HG03439 (cell line): Measurements from ENCODE around the gene PLA2G15.

Source experiments
- ATAC-seq: cut with Tn5 transposase; IDR thresholded peaks from one replicate; pipeline ENCODE4 v1.9.1; 2021; ENCODE audit warnings: mild to moderate bottlenecking, moderate library complexity; ENCODE audit not compliant: unreplicated experiment

Gene PLA2G15, protein sequence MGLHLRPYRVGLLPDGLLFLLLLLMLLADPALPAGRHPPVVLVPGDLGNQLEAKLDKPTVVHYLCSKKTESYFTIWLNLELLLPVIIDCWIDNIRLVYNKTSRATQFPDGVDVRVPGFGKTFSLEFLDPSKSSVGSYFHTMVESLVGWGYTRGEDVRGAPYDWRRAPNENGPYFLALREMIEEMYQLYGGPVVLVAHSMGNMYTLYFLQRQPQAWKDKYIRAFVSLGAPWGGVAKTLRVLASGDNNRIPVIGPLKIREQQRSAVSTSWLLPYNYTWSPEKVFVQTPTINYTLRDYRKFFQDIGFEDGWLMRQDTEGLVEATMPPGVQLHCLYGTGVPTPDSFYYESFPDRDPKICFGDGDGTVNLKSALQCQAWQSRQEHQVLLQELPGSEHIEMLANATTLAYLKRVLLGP

DNA sequence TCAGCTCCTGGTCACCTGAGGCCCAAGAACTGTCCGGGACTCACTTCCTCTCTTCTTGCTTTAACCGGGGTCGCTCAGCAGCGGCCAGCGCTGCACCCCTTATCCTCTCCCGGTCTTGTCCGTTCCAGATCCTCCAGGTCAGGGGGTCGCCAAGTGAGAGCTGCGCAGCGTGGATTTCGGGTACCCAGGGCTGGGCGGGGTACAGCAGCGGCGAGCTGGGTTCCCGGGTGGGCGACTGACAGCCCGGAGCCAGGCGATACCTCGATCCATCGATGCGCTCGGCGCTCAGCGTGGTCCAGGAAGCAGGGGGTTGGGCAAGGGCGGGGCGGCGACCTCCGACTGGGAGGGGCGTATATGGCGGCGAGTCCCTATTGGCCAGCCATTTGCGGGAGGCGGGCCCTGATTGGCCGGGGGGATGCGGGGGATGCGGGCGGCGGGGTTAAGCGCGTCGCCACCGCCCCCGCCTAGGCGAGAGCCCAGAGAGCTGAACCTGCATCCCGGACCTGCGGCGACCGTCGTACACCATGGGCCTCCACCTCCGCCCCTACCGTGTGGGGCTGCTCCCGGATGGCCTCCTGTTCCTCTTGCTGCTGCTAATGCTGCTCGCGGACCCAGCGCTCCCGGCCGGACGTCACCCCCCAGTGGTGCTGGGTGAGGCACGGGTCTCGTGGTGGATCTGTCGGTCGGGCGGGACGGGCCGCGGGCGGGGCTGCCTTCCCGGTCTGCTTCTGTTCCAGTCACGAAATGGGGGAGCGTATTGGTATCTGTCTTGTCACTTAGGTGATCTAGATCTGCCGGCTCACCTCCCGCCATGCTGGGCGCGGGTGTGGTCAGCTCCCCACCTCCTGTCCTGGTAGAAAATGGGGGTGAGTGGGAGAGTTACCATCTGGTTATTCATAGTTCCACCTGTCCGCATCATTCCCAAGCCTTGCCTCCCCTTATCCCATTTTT lies at the start of gene PLA2G15:
PLA2G15 (plus strand) TSS at position 471 of the 951 bp plus-strand sequence; CDS start at position 525, 54 bp downstream.
- ATAC-seq = peak; percentile 89

DNA sequence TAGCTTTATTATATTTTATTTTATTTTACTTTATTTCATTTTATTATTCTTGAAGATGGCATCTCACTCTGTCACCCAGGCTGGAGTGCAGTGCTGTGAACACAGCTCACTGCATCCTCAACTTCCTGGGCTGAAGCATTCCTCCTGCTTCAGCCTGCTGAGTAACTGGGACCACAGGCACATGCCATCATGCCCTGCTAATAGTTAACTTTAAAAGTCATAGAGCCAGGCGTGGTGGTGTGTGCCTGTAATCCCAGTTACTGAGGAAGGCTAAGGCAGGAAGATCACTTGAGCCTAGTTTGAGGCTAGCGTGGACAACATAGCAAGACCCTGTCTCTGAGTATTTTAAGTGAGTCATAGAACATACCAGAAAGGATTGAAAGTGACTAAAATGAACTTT lies 47.9 kb upstream of the PLA2G15 start:
- no peak for ATAC-seq

DNA sequence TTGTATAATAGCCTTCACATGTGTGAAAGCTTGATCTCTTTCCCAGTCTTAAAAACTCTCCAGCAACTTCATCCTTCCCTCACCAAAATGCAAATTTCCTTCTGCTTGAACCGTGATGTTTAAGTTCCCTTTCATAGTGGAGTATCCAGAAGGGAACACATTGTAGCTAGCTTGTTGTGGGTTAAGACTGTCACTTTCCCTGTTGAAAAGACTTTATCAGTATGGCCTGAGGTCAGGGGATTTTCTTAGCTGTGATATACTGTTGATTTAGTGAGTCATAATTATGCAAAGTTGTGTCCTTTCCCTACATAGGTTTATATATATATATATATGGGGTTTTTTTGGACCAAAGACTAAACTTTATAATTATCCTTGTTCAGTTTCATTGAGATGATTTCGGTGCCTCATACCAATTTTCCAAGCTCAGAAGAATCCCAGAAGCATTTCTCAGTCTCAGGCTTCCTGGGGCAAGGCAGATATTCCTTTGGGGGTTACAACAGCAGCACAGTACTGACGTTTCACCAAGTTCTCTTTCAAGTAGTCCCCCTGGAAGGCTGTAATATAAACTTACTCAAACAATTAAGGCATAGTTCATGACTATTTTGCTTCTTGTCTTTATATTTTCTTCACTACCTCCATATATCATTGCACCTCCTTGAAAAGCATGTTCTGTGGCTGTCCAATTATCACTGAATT lies 44.9 kb upstream of the PLA2G15 start:
- ATAC-seq = no peak

DNA sequence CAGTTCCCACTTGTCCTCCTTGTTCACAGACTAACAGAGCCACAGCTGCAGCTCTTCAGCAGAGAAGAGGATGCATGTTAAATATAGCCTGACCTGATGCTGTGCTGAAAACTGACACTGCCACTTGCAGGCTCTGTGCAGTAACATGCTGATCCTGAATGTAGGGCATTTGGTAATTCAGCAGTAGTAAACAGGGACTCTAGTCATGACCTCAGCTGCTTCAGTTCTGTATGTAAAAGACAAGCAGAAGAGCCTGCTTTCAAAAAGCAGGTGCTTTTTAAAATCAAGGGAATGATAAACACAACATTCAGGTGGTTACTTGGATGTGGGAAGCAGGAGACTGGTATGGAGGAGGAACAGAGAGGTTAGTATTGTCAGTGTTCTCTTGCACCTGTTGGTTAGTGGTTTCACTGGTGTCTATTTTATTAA lies 43.1 kb upstream of the PLA2G15 start:
- ATAC-seq = no peak

DNA sequence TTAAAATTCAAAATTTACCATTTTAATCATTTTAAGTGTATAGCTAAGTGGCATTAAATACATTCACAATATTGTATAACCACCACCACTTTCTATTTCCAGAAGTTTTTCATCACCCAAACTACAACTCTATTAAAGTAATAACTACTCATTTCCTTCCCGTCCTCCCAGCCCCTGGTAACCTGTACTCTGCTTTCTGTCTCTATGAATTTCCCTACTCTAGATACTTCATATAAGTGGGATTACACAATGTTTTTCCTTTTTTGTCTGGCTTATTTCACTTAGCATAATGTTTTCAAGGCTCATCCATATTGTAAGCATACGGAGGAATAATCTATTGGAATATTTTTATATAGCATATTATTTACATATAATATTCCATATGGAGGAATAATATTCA lies 38.9 kb upstream of the PLA2G15 start:
- ATAC-seq = no peak

DNA sequence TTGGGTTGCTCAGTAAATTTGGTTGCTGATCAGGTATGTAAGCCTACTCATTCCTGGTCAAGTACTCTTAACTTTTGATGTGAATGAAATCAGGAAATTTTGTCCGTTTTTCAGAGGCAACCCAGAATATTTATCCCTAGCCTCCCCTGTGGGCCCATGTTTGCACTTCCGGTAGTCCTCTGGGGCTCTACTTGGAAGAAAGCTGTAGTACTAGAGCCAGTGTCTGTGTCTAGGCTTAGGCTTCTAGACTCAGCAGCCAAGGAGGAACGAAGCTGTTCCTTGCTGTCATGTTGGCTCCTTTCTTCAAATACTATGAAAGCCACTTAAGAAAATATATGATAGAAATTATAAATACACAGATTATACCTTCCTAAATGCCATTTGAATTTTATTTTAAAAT lies 30.4 kb upstream of the PLA2G15 start:
- no peak for ATAC-seq

DNA sequence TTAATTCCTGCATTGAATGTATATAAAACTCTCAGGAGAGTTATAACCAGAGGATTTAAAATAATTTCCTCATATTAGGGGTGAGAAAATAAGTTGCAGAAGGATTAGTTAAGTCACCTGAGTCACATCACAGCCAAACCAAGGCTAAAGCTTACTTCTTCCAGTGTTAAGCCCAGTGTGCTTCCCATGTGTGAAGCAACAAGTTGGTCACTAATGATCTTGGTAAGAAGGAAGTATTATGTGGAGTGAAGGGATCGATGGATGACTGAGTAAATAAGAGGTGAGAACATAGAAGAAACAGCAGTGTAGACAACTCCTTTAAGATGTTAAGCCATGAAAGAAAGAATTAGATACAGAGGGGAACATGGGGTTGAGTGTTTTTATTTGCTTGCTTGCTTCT lies 29.9 kb upstream of the PLA2G15 start:
- no peak for ATAC-seq

DNA sequence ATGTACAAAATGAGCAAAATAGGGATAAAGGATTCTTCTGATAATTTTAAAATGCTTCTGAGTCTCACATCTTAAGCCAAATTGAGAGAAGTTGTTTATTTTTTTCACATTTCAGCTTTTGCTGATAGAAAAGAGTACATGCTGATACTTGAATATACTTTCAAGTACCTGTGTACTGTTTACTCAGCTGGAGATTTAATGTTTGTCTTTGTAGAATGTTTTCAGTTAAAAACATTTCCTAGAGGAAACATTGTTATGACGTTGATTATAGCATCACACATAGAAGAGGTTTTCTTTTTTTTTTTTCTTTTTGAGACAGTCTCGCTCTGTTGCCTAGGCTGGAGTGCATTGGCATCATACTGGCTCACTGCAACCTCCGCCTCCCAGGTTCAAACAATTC lies 28.9 kb upstream of the PLA2G15 start:
- ATAC-seq = no peak

DNA sequence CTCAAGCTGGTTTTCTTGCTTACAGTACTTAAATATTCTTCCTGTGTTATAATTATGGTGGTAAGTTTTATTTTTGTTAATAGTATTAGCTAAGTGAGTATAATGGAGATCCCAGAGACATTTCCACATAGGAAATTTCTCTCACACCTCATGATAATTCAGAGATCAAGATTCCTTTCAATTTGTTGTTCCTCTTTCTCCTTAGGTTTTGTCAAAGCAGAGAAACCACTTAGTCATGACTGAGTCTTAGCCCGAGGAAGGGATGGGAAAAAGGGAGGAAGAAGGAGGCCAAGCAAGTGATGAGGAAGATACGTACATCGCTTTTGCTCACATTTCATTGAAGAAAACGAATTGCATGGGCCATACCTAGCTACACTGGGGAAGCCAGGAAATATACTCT lies 27.7 kb upstream of the PLA2G15 start:
- no peak for ATAC-seq

DNA sequence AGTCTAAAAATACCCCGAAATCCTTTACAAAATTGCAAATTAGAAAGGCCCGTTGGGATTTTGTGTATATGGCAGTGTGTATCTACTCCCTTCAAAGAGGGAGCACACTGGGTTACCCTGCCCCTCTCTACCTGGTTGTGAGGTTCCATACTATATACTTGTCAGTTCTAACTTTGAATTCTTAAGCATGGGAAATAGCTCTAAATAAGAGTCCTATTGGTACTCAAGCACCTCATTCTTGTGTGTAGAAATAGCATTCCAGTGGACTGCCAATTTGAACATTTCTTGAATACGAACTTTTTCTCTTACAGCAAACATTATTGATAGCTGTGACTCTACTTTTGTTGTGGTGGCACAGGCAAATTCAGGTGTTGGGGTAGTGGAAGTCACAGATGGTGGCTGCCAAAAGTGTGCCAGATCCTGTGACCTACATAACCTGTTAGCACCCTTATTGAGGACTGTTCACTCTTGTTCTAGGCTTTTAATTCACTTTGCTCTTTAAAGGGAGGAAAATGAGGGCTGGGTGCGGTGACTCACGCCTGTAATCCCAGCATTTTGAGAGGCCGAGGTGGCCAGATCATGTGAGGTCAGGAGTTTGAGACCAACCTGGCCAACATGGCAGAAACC lies 25.3 kb upstream of the PLA2G15 start:
- no peak for ATAC-seq

DNA sequence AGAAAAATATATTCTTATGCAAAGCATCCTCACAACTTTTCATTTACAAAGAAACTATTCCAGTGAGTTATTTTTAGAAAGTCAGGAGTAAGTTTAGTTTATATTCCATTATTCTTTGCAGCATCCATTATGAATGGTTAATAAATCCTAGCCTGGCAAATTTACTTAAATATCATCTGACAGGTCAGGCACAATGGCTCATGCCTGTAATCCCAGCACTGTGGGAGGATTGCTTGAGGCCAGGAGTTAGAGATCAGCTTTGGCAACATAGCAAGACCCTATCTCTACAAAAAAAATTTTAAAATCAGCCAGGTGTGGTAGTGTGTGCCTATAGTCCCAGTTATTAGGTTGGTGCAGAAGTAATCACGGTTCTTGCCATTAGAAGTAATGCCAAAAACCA lies 22.1 kb upstream of the PLA2G15 start:
- no peak for ATAC-seq

DNA sequence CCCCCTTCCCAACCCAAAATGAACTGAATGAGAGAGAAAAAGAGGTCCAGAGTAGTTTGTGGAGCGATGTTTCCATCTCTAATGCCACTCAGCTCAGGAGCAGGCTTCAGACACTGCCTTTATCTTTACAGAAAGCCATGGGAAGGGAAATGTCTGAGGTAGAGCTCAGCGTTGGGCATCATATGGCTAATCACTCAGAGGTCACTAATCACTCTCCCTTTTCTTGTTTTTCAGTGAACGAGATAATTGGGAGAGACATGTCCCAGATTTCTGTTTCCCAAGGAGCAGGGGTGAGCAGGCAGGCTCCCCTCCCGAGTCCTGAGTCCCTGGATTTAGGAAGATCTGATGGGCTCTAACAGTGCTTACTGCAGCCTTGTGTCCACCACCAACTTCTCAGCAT lies 19.1 kb upstream of the PLA2G15 start:
- ATAC-seq = no peak

DNA sequence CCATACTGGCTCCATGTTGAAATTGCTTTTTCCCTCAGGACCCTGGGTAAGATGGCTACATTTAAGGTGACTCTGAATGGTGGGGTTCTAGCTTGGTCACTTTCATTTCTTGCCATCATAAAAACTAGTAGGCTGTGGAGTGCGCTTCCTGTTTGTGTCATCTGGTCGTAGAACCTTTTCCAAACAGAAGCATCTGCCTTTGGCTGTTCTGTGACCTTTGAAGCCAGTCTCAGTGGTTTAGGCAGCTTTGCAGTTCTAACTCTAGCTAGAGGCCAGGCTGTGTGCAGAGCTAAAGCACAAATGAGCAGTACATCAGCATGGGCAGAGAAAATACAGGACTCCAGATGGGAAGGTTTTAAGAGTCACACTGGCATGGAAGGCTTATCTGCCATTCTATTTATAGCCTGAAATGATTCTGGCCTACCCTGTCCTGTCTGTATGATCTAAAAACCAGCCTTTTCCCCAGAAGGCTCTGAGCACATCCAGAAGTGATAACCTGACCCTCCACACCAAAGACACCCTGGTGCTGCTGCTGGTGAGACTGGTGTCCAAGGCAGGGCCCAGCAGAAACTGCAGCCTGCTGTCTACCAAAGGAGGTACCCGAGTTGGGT lies 17.9 kb upstream of the PLA2G15 start:
- ATAC-seq = no peak

DNA sequence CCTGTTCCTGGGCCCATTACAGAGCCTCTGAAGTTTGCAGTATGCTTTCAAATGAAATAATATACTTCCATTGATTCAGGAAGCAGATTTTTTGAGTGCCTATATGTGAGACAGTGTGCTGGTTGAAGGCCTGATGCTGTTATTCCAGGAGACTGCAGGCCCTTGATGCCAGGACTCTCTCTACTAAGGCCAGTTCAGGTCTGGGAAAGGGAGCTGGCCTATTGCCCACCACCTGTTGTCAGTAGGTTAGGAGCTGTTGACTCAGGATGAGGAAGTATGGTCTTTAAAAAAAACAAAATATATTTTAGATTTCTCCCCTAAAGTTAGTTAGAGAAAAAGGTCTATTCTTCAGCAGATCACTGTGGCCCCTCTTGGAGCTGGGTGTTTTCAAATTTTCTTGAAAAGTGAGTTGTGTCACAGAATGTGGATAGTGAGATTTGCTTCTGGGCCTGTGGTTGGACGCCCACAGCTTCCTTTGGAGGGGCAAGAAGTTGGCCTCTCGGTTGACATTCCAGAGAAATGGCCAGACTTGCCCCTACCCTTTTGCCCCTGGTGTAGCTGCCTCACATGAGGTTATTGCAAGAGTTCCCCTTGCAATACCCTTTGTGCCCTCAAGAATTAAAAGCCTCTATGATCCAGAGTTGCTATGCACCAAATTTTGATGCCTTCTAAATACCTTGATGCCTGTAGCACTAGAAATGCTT lies 17.2 kb upstream of the PLA2G15 start:
- no peak for ATAC-seq

DNA sequence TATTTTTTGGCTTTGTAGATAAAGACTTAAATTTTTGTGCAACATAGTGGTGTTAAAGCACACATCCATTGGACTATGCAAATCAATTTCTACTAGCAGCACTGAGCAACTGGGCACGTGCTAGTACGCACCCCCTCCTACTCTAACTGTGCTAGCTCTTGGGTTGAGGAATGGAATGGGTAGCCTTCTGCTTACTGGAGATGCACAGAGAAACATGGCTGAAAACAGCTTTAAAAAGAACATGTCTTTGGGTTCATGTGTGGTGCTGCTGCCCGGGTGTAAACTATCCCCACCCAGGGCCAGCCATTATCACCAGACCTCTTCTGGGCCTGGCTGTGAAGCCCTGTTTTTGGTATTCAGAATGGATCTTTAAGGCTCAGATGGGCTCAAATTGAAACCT lies 16.5 kb upstream of the PLA2G15 start:
- no peak for ATAC-seq

DNA sequence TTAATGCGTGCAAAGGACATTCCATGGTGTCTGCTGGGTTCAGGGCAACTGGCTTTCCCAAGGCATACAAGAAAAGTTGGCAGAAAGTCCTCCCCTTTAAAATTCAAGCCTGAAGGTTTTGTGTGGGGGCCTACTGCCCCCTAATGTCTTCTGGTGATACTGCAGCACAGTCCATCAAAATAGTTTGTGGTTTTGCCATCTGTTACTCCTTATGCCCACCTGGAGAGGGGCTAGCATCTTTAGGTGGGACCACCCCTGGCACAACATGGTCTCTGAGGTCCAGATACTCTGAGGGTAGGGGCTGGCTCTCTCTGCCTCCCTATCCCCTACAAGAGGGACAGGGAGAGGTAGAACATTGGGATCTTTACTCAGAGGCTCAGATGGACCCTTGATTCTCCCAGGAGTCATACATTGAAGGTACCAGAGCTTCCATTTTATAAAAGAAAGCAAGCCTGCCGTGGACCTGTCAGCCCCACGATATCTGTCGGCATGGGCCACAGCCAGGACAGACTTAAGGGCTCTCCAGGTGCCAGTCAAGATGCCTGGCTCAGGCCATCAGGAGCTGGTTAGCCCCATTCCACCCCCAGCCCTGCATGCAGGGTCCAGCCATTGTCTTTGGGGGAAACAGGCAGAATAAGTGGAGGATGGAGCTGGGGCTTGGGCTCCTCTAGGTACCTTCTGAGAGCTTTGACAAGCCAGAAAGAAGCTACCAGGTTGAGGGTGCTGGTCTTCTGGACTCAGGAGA lies 15.6 kb upstream of the PLA2G15 start:
- no peak for ATAC-seq

DNA sequence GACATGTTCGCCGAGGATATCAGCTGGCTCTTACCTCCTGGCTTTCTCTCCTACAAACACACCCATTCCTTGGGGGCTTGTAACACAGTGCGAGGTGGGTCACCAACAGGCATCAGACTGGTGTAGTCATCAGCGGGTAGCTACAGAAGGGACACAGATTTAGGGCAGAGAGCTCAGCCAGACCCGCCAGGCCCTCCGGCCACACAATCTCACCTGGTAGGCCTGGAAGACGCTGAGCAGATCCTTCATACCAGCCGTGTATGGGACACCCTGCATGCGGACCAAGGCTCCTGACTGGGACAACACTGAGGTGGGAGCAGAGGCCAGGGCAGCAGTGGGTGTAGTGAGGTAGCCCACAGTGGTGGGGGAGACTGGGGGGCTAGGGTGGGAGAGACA lies 15.0 kb upstream of the PLA2G15 start:
- no peak for ATAC-seq

DNA sequence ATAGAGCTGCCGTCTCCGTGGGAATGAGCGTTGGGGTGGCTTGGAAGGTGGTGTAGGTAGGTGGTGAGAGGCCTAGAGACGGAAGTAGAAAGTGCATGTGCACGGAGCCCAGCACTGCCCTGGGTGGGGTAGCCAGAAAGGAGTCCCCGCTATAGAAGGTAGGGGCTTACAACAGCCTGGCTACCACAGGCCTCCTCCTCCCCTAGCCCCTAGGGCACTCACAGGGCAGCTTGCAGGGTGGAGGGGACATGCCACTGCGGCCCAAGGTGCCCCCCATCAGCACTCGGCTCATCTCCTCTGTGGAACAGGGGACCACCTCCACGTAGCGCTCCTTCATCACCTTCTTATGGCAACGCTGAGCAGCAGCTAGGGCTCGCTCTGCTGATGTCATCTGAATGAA lies 14.2 kb upstream of the PLA2G15 start:
- no peak for ATAC-seq
